ENCODE results near the gene COG5.

Gene COG5

GRCh38 chr7:107432261-107432660 lies 131.5 kb downstream of the COG5 start:
- no peak overlapping the region for H4K5ac ChIP-seq (ENCODE audit: low read length)
- no peaks in the 10 kb centered on the region for H3K4me1 ChIP-seq (ENCODE audit: control insufficient read depth, low read depth, low read length)
- H3K27ac ChIP-seq (ENCODE audit: low read depth, low read length) = no peak overlapping the region
- H2AK5ac ChIP-seq (ENCODE audit: low read length) = no peak overlapping the region
- no peak overlapping the region for H3K9ac ChIP-seq (ENCODE audit: low read length)
- H4K8ac ChIP-seq (ENCODE audit: low read depth, low read length) = no peak overlapping the region
- no peak overlapping the region for H3K4me3 ChIP-seq (ENCODE audit: low read length)
- no peaks in the 10 kb centered on the region for H3K79me1 ChIP-seq (ENCODE audit: low read length)
- H2BK15ac ChIP-seq (replicated peaks; ENCODE audit: low read depth) = no peak overlapping the region
- H3K18ac ChIP-seq (ENCODE audit: low read length) = no peak overlapping the region
- H3K23ac ChIP-seq (ENCODE audit: low read length) = no peak overlapping the region
- no CpG with 5 or more reads among the region's 1 CpG for WGBS (ENCODE audit: extremely low coverage, insufficient coverage, low lambda C conversion rate)
- H3K4ac ChIP-seq (ENCODE audit: low read depth, low read length) = no peak overlapping the region
- H2BK120ac ChIP-seq (ENCODE audit: low read depth, low read length) = no peak overlapping the region
- H3K56ac ChIP-seq (ENCODE audit: low read length) = no peak overlapping the region
- H3K79me2 ChIP-seq (ENCODE audit: control insufficient read depth, insufficient read depth, low read length) = no peaks in the 10 kb centered on the region
- no peak for DNase-seq
- no peak overlapping the region for H3K4me2 ChIP-seq (ENCODE audit: low read length)
- H3K27me3 ChIP-seq (ENCODE audit: insufficient read depth, low read length, poor library complexity) = no peaks in the 10 kb centered on the region
- no peak overlapping the region for H2BK5ac ChIP-seq (ENCODE audit: low read length)
- H3K36me3 ChIP-seq (ENCODE audit: control insufficient read depth, insufficient read depth, low read length) = no peaks in the 10 kb centered on the region

- Histone ChIP-seq H4K5ac (ENCODE audit: low read length) (no peak overlapping the region), H3K4me1 (ENCODE audit: control insufficient read depth, low read depth, low read length) (no peaks in the 10 kb centered on the region), H2AK5ac (ENCODE audit: low read length) (no peak overlapping the region), H3K79me1 (ENCODE audit: low read length) (no peaks in the 10 kb centered on the region), H2BK5ac (ENCODE audit: low read length) (no peak overlapping the region), H3K9ac (ENCODE audit: low read length) (no peak overlapping the region), H3K27ac (ENCODE audit: low read depth, low read length) (no peak overlapping the region), H4K8ac (ENCODE audit: low read depth, low read length) (no peak overlapping the region), H3K36me3 (ENCODE audit: control insufficient read depth, insufficient read depth, low read length) (no peaks in the 10 kb centered on the region), H2BK120ac (ENCODE audit: low read depth, low read length) (no peak overlapping the region), H3K56ac (ENCODE audit: low read length) (no peak overlapping the region), H3K27me3 (ENCODE audit: insufficient read depth, low read length, poor library complexity) (no peaks in the 10 kb centered on the region), H3K18ac (ENCODE audit: low read length) (no peak overlapping the region), H3K79me2 (ENCODE audit: control insufficient read depth, insufficient read depth, low read length) (no peaks in the 10 kb centered on the region), H3K4ac (ENCODE audit: low read depth, low read length) (no peak overlapping the region), H2BK15ac (replicated peaks; ENCODE audit: low read depth) (no peak overlapping the region), H3K4me3 (ENCODE audit: low read length) (no peak overlapping the region), H3K23ac (ENCODE audit: low read length) (no peak overlapping the region), H3K4me2 (ENCODE audit: low read length) (no peak overlapping the region)
- DNase-seq = no peak
These were observed 133.7 kb downstream of the COG5 start for GRCh38 chr7:107430057-107430456.

GRCh38 chr7:107428642-107429041 lies 135.1 kb downstream of the COG5 start:
- no peak overlapping the region for H2BK15ac ChIP-seq (replicated peaks; ENCODE audit: low read depth)
- H3K27me3 ChIP-seq (ENCODE audit: insufficient read depth, low read length, poor library complexity) = no peaks in the 10 kb centered on the region
- no peak overlapping the region for H3K56ac ChIP-seq (ENCODE audit: low read length)
- H3K4me2 ChIP-seq (ENCODE audit: low read length) = no peak overlapping the region
- no peak overlapping the region for H2BK5ac ChIP-seq (ENCODE audit: low read length)
- H3K27ac ChIP-seq (ENCODE audit: low read depth, low read length) = no peak overlapping the region
- H4K5ac ChIP-seq (ENCODE audit: low read length) = no peak overlapping the region
- H3K36me3 ChIP-seq (ENCODE audit: control insufficient read depth, insufficient read depth, low read length) = no peaks in the 10 kb centered on the region
- no peak overlapping the region for H3K9ac ChIP-seq (ENCODE audit: low read length)
- H2AK5ac ChIP-seq (ENCODE audit: low read length) = no peak overlapping the region
- WGBS (ENCODE audit: extremely low coverage, insufficient coverage, low lambda C conversion rate) = no CpG with 5 or more reads among the region's 1 CpG
- H3K4ac ChIP-seq (ENCODE audit: low read depth, low read length) = no peak overlapping the region
- no peak overlapping the region for H3K18ac ChIP-seq (ENCODE audit: low read length)
- no peak for DNase-seq
- no peak overlapping the region for H2BK120ac ChIP-seq (ENCODE audit: low read depth, low read length)
- no peaks in the 10 kb centered on the region for H3K79me1 ChIP-seq (ENCODE audit: low read length)
- no peak overlapping the region for H4K8ac ChIP-seq (ENCODE audit: low read depth, low read length)
- no peak overlapping the region for H3K23ac ChIP-seq (ENCODE audit: low read length)
- no peak overlapping the region for H3K4me3 ChIP-seq (ENCODE audit: low read length)
- no peaks in the 10 kb centered on the region for H3K79me2 ChIP-seq (ENCODE audit: control insufficient read depth, insufficient read depth, low read length)
- no peaks in the 10 kb centered on the region for H3K4me1 ChIP-seq (ENCODE audit: control insufficient read depth, low read depth, low read length)

GRCh38 chr7:107427462-107427861 lies 136.3 kb downstream of the COG5 start:
- no CpG with 5 or more reads among the region's 5 CpGs for WGBS (ENCODE audit: extremely low coverage, insufficient coverage, low lambda C conversion rate)
- H4K5ac ChIP-seq (ENCODE audit: low read length) = no peak overlapping the region
- no peak overlapping the region for H2BK120ac ChIP-seq (ENCODE audit: low read depth, low read length)
- H3K9ac ChIP-seq (ENCODE audit: low read length) = no peak overlapping the region
- H3K79me1 ChIP-seq (ENCODE audit: low read length) = no peaks in the 10 kb centered on the region
- H3K27ac ChIP-seq (ENCODE audit: low read depth, low read length) = no peak overlapping the region
- H3K56ac ChIP-seq (ENCODE audit: low read length) = no peak overlapping the region
- no peaks in the 10 kb centered on the region for H3K27me3 ChIP-seq (ENCODE audit: insufficient read depth, low read length, poor library complexity)
- no peak overlapping the region for H3K18ac ChIP-seq (ENCODE audit: low read length)
- H3K4me2 ChIP-seq (ENCODE audit: low read length) = no peak overlapping the region
- no peak overlapping the region for H2BK15ac ChIP-seq (replicated peaks; ENCODE audit: low read depth)
- no peak overlapping the region for H2BK5ac ChIP-seq (ENCODE audit: low read length)
- H4K8ac ChIP-seq (ENCODE audit: low read depth, low read length) = no peak overlapping the region
- no peak for DNase-seq
- no peaks in the 10 kb centered on the region for H3K36me3 ChIP-seq (ENCODE audit: control insufficient read depth, insufficient read depth, low read length)
- H3K23ac ChIP-seq (ENCODE audit: low read length) = no peak overlapping the region
- no peaks in the 10 kb centered on the region for H3K4me1 ChIP-seq (ENCODE audit: control insufficient read depth, low read depth, low read length)
- H2AK5ac ChIP-seq (ENCODE audit: low read length) = no peak overlapping the region
- H3K4ac ChIP-seq (ENCODE audit: low read depth, low read length) = no peak overlapping the region
- H3K79me2 ChIP-seq (ENCODE audit: control insufficient read depth, insufficient read depth, low read length) = no peaks in the 10 kb centered on the region
- H3K4me3 ChIP-seq (ENCODE audit: low read length) = no peak overlapping the region

GRCh38 chr7:107414198-107414597 lies 149.5 kb downstream of the COG5 start:
- no peak overlapping the region for H3K9ac ChIP-seq (ENCODE audit: low read length)
- no peaks in the 10 kb centered on the region for H3K79me2 ChIP-seq (ENCODE audit: control insufficient read depth, insufficient read depth, low read length)
- H3K79me1 ChIP-seq (ENCODE audit: low read length) = no peaks in the 10 kb centered on the region
- H3K4me2 ChIP-seq (ENCODE audit: low read length) = no peak overlapping the region
- H3K27ac ChIP-seq (ENCODE audit: low read depth, low read length) = no peak overlapping the region
- no peak overlapping the region for H3K56ac ChIP-seq (ENCODE audit: low read length)
- no CpG with 5 or more reads among the region's 1 CpG for WGBS (ENCODE audit: extremely low coverage, insufficient coverage, low lambda C conversion rate)
- no peaks in the 10 kb centered on the region for H3K36me3 ChIP-seq (ENCODE audit: control insufficient read depth, insufficient read depth, low read length)
- no peak overlapping the region for H4K5ac ChIP-seq (ENCODE audit: low read length)
- H3K4me3 ChIP-seq (ENCODE audit: low read length) = no peak overlapping the region
- H3K4ac ChIP-seq (ENCODE audit: low read depth, low read length) = no peak overlapping the region
- H3K23ac ChIP-seq (ENCODE audit: low read length) = no peak overlapping the region
- H2AK5ac ChIP-seq (ENCODE audit: low read length) = no peak overlapping the region
- no peak for DNase-seq
- H2BK15ac ChIP-seq (replicated peaks; ENCODE audit: low read depth) = no peak overlapping the region
- H2BK120ac ChIP-seq (ENCODE audit: low read depth, low read length) = no peak overlapping the region
- H2BK5ac ChIP-seq (ENCODE audit: low read length) = no peak overlapping the region
- H3K27me3 ChIP-seq (ENCODE audit: insufficient read depth, low read length, poor library complexity) = no peaks in the 10 kb centered on the region
- no peak overlapping the region for H4K8ac ChIP-seq (ENCODE audit: low read depth, low read length)
- H3K18ac ChIP-seq (ENCODE audit: low read length) = no peak overlapping the region
- H3K4me1 ChIP-seq (ENCODE audit: control insufficient read depth, low read depth, low read length) = no peaks in the 10 kb centered on the region

GRCh38 chr7:107408349-107408748 lies 155.4 kb downstream of the COG5 start:
- Histone ChIP-seq H2BK120ac (ENCODE audit: low read depth, low read length) (no peak overlapping the region), H3K56ac (ENCODE audit: low read length) (no peak overlapping the region), H2BK15ac (replicated peaks; ENCODE audit: low read depth) (no peak overlapping the region), H3K79me2 (ENCODE audit: control insufficient read depth, insufficient read depth, low read length) (no peaks in the 10 kb centered on the region), H3K18ac (ENCODE audit: low read length) (no peak overlapping the region), H3K4me3 (ENCODE audit: low read length) (no peak overlapping the region), H3K23ac (ENCODE audit: low read length) (no peak overlapping the region), H3K27ac (ENCODE audit: low read depth, low read length) (no peak overlapping the region), H3K9ac (ENCODE audit: low read length) (no peak overlapping the region), H3K79me1 (ENCODE audit: low read length) (no peaks in the 10 kb centered on the region), H3K4ac (ENCODE audit: low read depth, low read length) (no peak overlapping the region), H3K4me2 (ENCODE audit: low read length) (no peak overlapping the region), H2BK5ac (ENCODE audit: low read length) (no peak overlapping the region), H3K4me1 (ENCODE audit: control insufficient read depth, low read depth, low read length) (peaks cover 2% of the 10 kb centered on the region), H3K36me3 (ENCODE audit: control insufficient read depth, insufficient read depth, low read length) (no peaks in the 10 kb centered on the region), H4K8ac (ENCODE audit: low read depth, low read length) (no peak overlapping the region), H3K27me3 (ENCODE audit: insufficient read depth, low read length, poor library complexity) (no peaks in the 10 kb centered on the region), H2AK5ac (ENCODE audit: low read length) (no peak overlapping the region), H4K5ac (ENCODE audit: low read length) (no peak overlapping the region)
- no peak for DNase-seq

All from mesendoderm (in vitro differentiated cells).